Type B pancreatic cell (in vitro differentiated cells): ENCODE results near the gene CXCL6. TPM values are rescaled to one million over a fixed set of nuclear protein-coding genes. Genes with fewer than 3 reads are reported as not detected.
A peak's percentile ranks its signal among the peaks of the same experiment; 100 is the strongest.

Source experiments
- DNase-seq: peaks from one replicate; pipeline ENCODE4 v3.0.0; 2021; ENCODE audit warnings: mixed read lengths; ENCODE audit not compliant: unreplicated experiment; ENCODE audit errors: extremely low spot score
- H3K27ac Mint-ChIP-seq: 2 replicates; pipeline ENCODE4 v1.8.0; 2021; ENCODE audit warnings: mild to moderate bottlenecking, mixed read lengths
- H3K27me3 Mint-ChIP-seq: 2 replicates; pipeline ENCODE4 v1.8.0; 2021; ENCODE audit warnings: mixed read lengths
- H3K36me3 Mint-ChIP-seq: 2 replicates; pipeline ENCODE4 v1.8.0; 2021; ENCODE audit warnings: mixed read lengths
- H3K4me1 Mint-ChIP-seq: one replicate; pipeline ENCODE4 v1.8.0; 2021; ENCODE audit warnings: mixed read lengths; ENCODE audit not compliant: unreplicated experiment
- H3K4me3 Mint-ChIP-seq: 2 replicates; pipeline ENCODE4 v1.8.0; 2021; ENCODE audit warnings: mild to moderate bottlenecking, mixed read lengths
- H3K9me3 Mint-ChIP-seq: 2 replicates; pipeline ENCODE4 v1.8.0; 2021; ENCODE audit warnings: mixed read lengths
- total RNA-seq: library from RNA; stranded (reverse); gene quantifications from 2 replicates; pipeline ENCODE4 v1.2.1, GENCODE V29; 2021; ENCODE audit warnings: low replicate concordance
- TF ChIP-seq, protein P1 (sequence below): fragments of 200-600 bp; sonication (generic); conservative IDR thresholded peaks from 2 replicates; pipeline ENCODE4 v1.5.0; 2021; ENCODE audit warnings: antibody characterized with exemption, mild to moderate bottlenecking

CXCL6 gene
- total RNA-seq, 1 donor from 2014 or later, result 1.9 TPM

DNA sequence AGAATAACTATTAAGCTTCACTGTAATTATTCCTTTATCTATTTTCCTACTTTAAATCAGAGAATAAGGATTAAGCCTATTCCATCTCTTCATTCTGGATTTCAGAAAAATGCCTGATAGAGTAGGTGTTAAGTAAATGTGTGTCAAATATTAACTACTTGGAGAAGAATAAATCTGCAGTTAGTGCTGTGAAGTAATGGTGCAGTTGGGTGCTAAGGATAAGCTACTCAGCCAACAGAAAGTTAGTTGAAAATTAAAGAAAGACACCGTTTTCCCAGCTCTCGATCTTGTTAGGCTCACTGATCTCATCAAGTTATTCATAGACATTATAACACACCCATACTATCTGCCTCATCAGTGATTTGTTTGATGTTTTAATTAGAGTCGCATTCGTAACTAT lies 23.7 kb downstream of the CXCL6 start:
- no peak for DNase-seq
- TF ChIP-seq, protein P1, sequence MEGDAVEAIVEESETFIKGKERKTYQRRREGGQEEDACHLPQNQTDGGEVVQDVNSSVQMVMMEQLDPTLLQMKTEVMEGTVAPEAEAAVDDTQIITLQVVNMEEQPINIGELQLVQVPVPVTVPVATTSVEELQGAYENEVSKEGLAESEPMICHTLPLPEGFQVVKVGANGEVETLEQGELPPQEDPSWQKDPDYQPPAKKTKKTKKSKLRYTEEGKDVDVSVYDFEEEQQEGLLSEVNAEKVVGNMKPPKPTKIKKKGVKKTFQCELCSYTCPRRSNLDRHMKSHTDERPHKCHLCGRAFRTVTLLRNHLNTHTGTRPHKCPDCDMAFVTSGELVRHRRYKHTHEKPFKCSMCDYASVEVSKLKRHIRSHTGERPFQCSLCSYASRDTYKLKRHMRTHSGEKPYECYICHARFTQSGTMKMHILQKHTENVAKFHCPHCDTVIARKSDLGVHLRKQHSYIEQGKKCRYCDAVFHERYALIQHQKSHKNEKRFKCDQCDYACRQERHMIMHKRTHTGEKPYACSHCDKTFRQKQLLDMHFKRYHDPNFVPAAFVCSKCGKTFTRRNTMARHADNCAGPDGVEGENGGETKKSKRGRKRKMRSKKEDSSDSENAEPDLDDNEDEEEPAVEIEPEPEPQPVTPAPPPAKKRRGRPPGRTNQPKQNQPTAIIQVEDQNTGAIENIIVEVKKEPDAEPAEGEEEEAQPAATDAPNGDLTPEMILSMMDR, result no peak
- no peaks in the 10 kb centered on the region for H3K9me3 Mint-ChIP-seq
- peaks cover 26% of the 10 kb centered on the region for H3K27me3 Mint-ChIP-seq
- no peak overlapping the region for H3K27ac Mint-ChIP-seq
- no peak overlapping the region for H3K4me3 Mint-ChIP-seq
- no peaks in the 10 kb centered on the region for H3K4me1 Mint-ChIP-seq
- no peaks in the 10 kb centered on the region for H3K36me3 Mint-ChIP-seq

DNA sequence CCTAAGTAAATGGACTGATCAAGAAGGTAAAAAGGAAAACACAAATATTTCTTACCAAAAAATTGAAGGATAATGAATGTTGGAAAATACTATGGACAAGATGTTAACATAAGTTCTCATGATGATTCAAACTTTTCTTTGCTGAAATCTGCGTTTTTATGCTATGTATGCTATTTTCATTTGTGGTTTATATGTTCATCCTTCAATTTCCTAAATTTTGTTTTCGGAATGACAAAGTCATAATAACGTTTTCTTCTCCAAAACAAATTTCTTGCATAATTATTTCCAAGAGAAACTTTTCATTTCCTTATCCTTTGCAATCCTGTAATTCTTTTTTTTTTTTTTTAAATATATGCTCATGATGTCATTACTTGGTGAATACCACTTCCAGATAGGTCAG lies 24.4 kb downstream of the CXCL6 start:
- H3K36me3 Mint-ChIP-seq, result no peaks in the 10 kb centered on the region
- H3K4me1 Mint-ChIP-seq, result no peaks in the 10 kb centered on the region
- DNase-seq, result no peak
- no peak overlapping the region for H3K4me3 Mint-ChIP-seq
- peaks cover 24% of the 10 kb centered on the region for H3K27me3 Mint-ChIP-seq
- H3K9me3 Mint-ChIP-seq, result no peaks in the 10 kb centered on the region
- no peak overlapping the region for H3K27ac Mint-ChIP-seq
- TF ChIP-seq, protein P1, result no peak

DNA sequence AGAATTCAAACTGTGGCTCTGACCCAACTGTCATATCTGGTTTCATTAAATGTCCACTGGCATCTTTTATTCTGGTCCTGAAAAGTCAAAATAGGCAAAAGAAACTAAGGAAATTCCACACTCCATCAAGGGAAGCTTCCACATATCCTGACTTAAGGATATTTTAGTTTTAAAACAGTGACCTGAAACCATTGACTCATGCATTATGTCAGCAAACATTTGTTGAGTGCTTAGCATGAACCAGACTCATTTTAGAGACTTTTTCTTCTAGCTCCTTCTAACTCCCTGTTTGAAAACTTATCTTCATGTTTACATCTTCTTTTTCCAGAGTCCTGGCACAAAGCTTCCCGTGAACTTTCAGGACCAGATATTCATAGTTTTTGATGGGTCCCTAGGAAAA lies 25.8 kb downstream of the CXCL6 start:
- H3K27ac Mint-ChIP-seq, result no peak overlapping the region
- peaks cover 34% of the 10 kb centered on the region for H3K27me3 Mint-ChIP-seq
- no peaks in the 10 kb centered on the region for H3K36me3 Mint-ChIP-seq
- no peaks in the 10 kb centered on the region for H3K4me1 Mint-ChIP-seq
- H3K9me3 Mint-ChIP-seq, result no peaks in the 10 kb centered on the region
- H3K4me3 Mint-ChIP-seq, result no peak overlapping the region
- TF ChIP-seq, protein P1, result no peak
- no peak for DNase-seq

DNA sequence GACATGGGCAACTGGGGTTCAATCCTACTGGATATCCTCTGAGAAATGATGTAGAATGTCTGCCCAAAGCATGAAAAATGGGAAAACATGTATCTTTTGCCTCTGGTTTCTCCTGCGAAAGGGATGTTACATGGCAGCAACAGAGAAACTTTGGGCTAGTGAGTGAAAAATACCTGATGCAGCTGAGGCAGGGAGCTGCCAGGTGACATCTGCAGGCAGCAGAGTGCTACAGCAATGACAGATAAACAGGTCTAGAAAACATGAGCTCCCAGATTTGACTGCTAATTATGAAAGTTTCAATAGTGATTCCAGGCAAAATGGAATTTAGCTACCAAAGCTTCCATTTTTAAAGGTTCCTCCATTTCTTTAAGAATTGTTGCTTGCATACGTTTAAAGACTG lies 27.9 kb downstream of the CXCL6 start:
- H3K4me1 Mint-ChIP-seq, result no peaks in the 10 kb centered on the region
- H3K27ac Mint-ChIP-seq, result no peak overlapping the region
- H3K27me3 Mint-ChIP-seq, result peaks cover 50% of the 10 kb centered on the region
- no peak for DNase-seq
- TF ChIP-seq, protein P1, result peak; percentile 55
- no peak overlapping the region for H3K4me3 Mint-ChIP-seq
- no peaks in the 10 kb centered on the region for H3K9me3 Mint-ChIP-seq
- H3K36me3 Mint-ChIP-seq, result no peaks in the 10 kb centered on the region

DNA sequence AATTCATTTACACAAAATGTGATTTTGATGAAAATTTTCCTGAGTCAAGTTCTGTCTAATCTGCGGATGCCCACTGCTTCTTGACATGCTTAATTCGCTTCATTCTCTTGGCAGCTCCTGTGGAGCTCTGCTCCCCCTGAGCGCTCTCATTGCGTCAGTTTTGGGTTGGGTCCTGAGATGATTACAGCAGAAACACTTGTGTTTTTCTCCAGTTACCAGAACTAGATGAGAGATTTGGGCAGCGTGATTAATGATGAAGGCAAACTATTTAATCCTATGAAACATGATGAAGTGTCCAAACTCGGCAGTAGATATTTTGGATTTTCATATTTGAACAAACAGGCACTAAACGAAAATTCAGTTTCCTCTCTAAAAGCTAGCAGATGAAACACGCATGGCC lies 28.5 kb downstream of the CXCL6 start:
- H3K27me3 Mint-ChIP-seq, result peaks cover 56% of the 10 kb centered on the region
- TF ChIP-seq, protein P1, result no peak
- no peaks in the 10 kb centered on the region for H3K9me3 Mint-ChIP-seq
- H3K4me3 Mint-ChIP-seq, result no peak overlapping the region
- H3K27ac Mint-ChIP-seq, result no peak overlapping the region
- no peaks in the 10 kb centered on the region for H3K36me3 Mint-ChIP-seq
- no peak for DNase-seq
- peaks cover 5% of the 10 kb centered on the region for H3K4me1 Mint-ChIP-seq

DNA sequence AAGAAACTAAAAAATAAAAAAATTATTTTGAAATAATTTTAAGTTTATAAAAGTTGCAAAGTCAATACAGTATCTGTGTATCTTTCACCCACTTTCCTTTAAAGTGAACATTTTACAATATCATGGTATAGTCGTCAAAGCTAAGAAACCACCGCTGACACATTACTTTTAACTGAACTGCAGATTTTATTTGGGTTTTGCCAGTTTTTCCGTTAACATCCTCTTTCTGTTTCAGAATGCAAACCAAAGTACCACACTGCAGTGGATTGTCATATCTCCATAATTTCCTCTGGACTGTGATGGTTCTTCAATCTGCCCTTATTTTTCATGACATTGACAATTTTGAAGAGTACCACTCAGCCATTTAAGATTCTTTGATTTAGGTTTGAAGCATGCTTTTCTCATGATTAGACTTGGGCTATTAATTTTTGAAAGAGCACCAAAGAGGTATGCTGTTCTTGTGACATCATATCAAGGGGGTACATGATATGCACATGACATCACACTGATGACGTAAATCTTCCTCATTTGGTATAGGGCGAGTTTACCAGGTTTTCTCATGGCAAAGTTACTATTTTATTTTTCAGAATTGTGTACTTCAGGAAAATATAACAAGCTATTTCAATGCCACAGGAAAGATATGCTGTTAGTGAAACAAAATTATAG lies 29.1 kb downstream of the CXCL6 start:
- H3K36me3 Mint-ChIP-seq, result no peaks in the 10 kb centered on the region
- H3K27ac Mint-ChIP-seq, result no peak overlapping the region
- no peak for DNase-seq
- H3K4me3 Mint-ChIP-seq, result no peak overlapping the region
- no peaks in the 10 kb centered on the region for H3K9me3 Mint-ChIP-seq
- TF ChIP-seq, protein P1, result no peak
- peaks cover 61% of the 10 kb centered on the region for H3K27me3 Mint-ChIP-seq
- H3K4me1 Mint-ChIP-seq, result peaks cover 6% of the 10 kb centered on the region
